LNCAP (cell line): Measurements from ENCODE around the gene SLC2A10.

Source experiments
- TF ChIP-seq, protein P1 (sequence below): fragments of 450-650 bp; IDR thresholded peaks from 2 replicates; pipeline ENCODE4 v1.5.1; 2017; ENCODE audit warnings: mild to moderate bottlenecking

SLC2A10 gene

DNA sequence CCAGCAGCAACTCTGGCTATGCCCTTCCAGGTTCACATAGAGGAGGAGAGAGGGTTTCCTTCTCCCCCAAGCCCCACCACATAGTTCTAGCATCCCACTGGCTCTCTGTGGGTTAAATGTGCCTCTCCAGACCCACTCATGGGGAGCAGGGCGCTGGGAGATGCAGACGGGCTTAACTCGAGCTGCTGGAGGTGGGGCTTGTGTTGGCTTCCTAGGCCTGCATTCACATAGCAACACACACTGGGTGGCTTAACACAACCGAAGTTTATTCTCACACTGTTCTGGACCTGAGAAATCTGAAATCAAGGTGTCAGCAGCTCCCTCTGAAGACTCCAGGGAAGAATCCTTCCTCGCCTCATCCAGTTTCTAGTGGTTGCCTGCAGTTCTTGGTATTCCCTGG is 33.6 kb downstream of the SLC2A10 start:
- TF ChIP-seq, protein P1, sequence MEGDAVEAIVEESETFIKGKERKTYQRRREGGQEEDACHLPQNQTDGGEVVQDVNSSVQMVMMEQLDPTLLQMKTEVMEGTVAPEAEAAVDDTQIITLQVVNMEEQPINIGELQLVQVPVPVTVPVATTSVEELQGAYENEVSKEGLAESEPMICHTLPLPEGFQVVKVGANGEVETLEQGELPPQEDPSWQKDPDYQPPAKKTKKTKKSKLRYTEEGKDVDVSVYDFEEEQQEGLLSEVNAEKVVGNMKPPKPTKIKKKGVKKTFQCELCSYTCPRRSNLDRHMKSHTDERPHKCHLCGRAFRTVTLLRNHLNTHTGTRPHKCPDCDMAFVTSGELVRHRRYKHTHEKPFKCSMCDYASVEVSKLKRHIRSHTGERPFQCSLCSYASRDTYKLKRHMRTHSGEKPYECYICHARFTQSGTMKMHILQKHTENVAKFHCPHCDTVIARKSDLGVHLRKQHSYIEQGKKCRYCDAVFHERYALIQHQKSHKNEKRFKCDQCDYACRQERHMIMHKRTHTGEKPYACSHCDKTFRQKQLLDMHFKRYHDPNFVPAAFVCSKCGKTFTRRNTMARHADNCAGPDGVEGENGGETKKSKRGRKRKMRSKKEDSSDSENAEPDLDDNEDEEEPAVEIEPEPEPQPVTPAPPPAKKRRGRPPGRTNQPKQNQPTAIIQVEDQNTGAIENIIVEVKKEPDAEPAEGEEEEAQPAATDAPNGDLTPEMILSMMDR, result no peak

DNA sequence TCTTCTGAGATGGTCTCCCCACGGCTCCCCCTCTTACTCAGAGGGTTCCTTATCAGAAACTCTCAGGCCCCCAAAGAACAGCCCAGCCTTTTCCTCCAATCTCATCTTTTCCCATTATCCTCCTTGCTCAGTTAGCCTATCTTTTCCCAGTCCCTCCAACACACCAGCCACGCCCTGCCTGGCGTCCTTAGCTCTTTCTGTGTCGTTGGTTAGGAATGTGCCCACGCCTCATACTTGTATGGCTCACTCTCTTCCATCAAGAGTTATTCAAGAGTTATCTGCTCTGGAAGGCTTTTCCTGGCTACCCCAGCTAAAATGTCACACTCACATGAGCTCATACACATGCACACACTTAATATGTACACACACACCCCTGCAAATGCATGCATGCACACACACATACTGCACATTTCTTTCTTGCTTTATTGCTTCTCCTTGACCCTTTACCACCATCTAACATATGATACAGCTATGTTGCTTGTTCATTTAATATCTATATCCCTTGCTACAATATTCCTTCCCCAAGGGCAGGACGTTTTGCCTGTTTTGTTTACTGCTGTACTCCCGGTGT is 37.6 kb downstream of the SLC2A10 start:
- TF ChIP-seq, protein P1, result no peak

DNA sequence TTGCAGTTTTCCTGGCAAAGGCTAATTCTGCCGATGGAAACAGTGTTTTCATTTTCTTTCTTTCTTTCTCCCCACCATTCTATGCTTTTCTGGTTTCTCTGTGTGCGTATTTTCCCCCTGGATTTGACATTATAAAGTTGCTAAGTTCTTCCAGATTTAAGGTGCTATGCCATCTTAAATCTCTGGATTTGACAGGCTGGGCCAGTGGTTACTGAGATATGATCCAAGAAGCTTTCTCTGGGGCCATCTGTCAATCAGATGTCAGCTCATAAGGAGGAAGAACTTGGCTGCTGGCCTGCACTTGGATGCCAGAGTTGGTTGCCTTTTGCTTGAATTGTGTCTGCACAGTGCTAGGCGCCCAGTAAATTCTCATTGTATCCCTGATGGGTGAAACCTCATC is 39.7 kb downstream of the SLC2A10 start:
- TF ChIP-seq, protein P1, result no peak

DNA sequence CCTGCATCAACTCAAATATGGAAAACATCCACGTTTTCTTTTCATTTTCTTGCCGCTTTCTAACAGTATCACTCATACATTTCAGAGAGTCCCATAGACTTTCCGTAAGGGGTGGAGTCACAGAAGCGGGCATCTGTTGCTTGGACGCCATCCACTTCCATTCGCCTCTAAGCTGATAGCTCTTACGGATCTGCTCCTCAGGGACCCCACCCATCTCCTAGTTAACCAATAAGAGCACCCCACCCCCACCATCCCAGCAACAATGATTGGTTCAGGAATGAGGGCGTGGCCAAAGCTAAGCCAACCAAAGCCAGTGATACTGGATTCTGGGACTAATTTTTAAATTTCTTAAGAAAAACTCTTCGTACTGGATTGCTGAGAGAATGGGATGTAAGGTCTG is 42.4 kb downstream of the SLC2A10 start:
- TF ChIP-seq, protein P1, result no peak

DNA sequence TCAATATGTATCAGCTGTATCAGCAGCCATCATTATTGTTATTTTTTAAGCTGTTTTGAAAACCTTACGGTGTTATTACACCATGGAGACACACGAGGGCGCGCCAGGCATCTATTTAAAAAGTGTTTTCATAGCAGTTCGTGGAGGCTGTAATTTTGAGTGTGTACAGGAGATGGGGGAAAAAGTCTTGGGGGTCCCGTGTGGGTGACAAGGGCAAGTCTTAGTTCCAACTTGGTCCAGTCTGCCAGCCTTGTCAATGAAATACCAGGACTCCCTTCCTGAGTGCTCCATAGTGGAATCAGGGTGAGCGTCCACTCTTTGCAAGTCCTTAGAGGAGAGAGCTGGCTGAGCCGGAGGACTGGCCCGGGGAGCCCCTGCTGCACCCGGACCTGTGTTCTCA is 43.3 kb downstream of the SLC2A10 start:
- TF ChIP-seq, protein P1, result peak; percentile 85

DNA sequence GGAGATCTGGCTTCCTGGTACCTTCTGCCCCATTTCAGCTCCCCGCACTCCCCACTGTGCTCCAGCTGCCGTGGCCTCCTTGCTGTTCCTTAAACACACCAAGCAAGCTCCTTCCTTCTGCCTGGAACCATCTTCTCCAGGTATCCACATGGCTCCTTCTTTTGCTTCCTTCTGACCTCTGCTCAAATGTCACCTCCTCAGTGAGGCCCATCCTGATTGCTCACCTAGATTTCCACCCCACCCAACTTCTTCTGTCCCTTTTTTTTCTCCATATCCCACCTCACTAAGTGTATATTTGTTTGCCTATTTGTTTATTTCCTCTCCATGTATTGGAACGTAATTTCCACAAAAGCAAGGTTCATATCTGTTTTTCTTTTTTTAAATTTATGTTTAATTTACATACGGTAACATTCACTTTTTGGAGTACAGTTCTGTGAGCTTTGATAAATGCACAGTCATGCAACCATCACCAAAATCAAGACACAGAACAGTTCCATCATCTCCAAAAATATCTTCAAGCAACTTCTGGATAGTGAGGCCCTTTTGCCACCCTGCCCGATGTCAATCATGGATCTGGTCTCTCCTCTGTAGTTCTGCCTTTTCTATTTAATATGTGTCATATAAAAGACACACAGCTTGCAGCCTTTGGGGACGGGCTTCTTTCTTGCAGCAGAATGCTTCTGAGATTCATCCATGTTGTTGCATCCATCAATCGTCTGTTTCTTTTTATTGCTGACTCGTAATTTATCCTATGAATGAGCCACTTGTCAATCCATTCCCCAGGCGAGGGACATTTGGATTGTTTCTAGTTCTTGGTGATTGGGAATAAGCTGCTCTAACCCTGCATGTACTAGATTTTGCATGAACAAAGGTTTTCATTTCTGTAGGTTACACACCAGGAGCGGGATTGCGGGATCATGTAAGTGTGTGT is 46.3 kb downstream of the SLC2A10 start:
- TF ChIP-seq, protein P1, result no peak

DNA sequence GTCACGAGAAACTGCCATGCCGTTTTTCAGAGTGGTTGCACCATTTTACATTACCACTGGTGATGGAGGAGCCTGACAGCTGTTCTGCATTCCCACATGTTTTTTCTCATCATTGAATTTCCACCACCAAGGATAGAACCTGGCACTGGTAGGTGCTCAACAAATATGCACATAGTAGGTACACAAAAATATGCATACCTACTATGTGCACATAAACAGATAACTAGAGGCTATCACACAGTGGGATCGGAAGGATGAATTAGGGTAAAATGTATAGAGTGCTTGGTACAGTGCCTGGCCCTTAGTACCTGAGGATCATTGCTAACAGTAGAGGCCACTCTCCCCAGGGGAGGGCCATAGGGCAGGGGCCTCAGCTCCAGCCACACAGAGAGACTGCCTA is 47.0 kb downstream of the SLC2A10 start:
- TF ChIP-seq, protein P1, result no peak
